Body of pancreas (tissue), 4 donors: ENCODE measurements around the gene ETV4. TPM values are rescaled to one million over a fixed set of nuclear protein-coding genes. Genes with fewer than 3 reads are reported as not detected.

Source experiments
- ATAC-seq: fragments of 150-250 bp; one replicate; pipeline ENCODE4 v1.9.1; 2016
- DNase-seq, 4 donors: peaks; one replicate each; pipeline ENCODE4 v3.0.0-alpha.2; 2019
- H3K27ac ChIP-seq, 4 donors: fragments of 200-600 bp; sonication (generic); 1 replicate in 3 of 4; 2 replicates in 1 of 4; pipeline versions ENCODE4 v1.5.1 to v1.6.1; 2016 to 2019; ENCODE audit warnings: mild to moderate bottlenecking in 1 of 4, mixed read lengths in 1 of 4, moderate library complexity in 1 of 4
- H3K27me3 ChIP-seq, 2 donors: fragments of 200-600 bp; sonication (generic); one replicate each; pipeline ENCODE4 v1.6.0; 2016; ENCODE audit warnings: mild to moderate bottlenecking in 1 of 2
- H3K36me3 ChIP-seq, 2 donors: fragments of 200-600 bp; sonication (generic); replicated peaks in 1 of 2; 2 replicates each; pipeline ENCODE4 v1.5.1; 2016; ENCODE audit warnings: low read depth in 2 of 2; ENCODE audit not compliant: insufficient read depth in 1 of 2
- H3K4me1 ChIP-seq: fragments of 200-600 bp; sonication (generic); one replicate; pipeline ENCODE4 v1.6.0; 2016
- H3K4me3 ChIP-seq, 2 donors: fragments of 200-600 bp; sonication (generic); 1 replicate in 1 of 2; 2 replicates in 1 of 2; pipeline ENCODE4 v1.5.1; 2016 to 2019
- H3K9me3 ChIP-seq, 3 donors: fragments of 200-600 bp; sonication (generic); 1 replicate in 2 of 3; 2 replicates in 1 of 3; pipeline ENCODE4 v1.5.1; 2016
- POLR2A ChIP-seq, 3 donors: fragments of 450-650 bp; IDR thresholded peaks; one replicate each; pipeline ENCODE4 v1.6.1; 2016; ENCODE audit warnings: antibody characterized with exemption in 3 of 3, mild to moderate bottlenecking in 2 of 3
- WGBS, 2 donors: methylation state at CpG; one replicate each; pipeline ENCODE4 v1.1.5; 2017; 5-methylcytosine and 5-hydroxymethylcytosine counted together
- intact Hi-C: fragments of 100-400 bp; cut with DNase I; formaldehyde crosslinking; loops from one replicate; pipeline ENCODE4 v1.15.1; 2023
- total RNA-seq, 2 donors: library from RNA; depleted of rRNA; stranded (reverse); fragments of >200 nt; gene quantifications; one replicate each; pipeline ENCODE4 v1.1.0, GENCODE V29; 2016
- TF ChIP-seq, protein P1 (sequence below), 7 experiments: fragments of 450-650 bp in 4 of 7; fragments of 200-600 bp in 3 of 7; sonication (generic) in 3 of 7; IDR thresholded peaks; one replicate each; pipeline ENCODE4 v1.5.1; 2016 to 2019; ENCODE audit warnings: antibody characterized with exemption in 7 of 7

Gene ETV4
- total RNA-seq, 2 donors from 2014 or later, result 6.2 to 28.7 TPM

DNA sequence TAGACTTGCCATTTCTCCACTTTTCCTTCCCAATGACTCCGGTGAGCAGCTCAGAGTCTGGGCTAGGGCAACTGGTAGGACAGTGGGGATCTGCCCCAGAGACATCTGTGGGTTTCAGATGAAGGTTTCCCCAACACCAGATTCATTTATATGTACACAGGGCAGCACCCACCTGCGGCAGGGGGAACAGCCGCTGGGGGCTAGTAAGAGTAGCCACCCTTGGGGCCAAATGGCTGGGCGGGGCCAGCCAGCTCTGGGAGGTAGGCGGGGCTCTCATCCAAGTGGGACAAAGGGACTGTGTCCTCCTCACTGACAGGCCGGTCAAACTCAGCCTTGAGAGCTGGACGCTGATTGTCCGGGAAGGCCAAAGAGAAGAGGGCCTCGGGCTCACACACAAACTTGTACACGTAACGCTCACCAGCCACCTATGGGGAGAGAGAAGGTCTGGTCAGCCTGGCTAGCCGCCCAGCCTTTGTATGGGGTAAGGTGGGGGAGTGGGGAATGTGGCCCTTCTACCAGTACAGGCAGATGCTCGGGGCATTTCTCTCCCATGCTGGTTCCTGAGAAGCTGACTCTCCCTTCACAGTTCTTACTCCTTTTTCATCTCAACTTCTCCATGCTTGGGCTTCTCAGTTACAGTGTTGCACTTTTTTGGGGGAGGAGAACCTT is 17.7 kb downstream of the ETV4 start:
- H3K27me3 ChIP-seq, result no peaks in the 10 kb centered on the region
- no peak overlapping the region for H3K4me3 ChIP-seq
- ATAC-seq (peak; percentile 58), DNase-seq (peak; percentile 57 to 71 (median 67))
- 62 to 80% methylated on average over 8 to 13 of the region's 13 CpGs for WGBS, 2 donors
- TF ChIP-seq POLR2A (IDR thresholded peaks at IDR 0.05), result peak in 2 of 3 donors; percentile 38 to 45
- TF ChIP-seq, protein P1, sequence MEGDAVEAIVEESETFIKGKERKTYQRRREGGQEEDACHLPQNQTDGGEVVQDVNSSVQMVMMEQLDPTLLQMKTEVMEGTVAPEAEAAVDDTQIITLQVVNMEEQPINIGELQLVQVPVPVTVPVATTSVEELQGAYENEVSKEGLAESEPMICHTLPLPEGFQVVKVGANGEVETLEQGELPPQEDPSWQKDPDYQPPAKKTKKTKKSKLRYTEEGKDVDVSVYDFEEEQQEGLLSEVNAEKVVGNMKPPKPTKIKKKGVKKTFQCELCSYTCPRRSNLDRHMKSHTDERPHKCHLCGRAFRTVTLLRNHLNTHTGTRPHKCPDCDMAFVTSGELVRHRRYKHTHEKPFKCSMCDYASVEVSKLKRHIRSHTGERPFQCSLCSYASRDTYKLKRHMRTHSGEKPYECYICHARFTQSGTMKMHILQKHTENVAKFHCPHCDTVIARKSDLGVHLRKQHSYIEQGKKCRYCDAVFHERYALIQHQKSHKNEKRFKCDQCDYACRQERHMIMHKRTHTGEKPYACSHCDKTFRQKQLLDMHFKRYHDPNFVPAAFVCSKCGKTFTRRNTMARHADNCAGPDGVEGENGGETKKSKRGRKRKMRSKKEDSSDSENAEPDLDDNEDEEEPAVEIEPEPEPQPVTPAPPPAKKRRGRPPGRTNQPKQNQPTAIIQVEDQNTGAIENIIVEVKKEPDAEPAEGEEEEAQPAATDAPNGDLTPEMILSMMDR (IDR thresholded peaks at IDR 0.05), result no peak
- H3K4me1 ChIP-seq, result peaks cover 39% of the 10 kb centered on the region
- intact Hi-C loops, result no loop called here
- H3K27ac ChIP-seq, result peak overlapping the region in 3 of 4 donors; percentile 57 to 83 (median 78)
- H3K9me3 ChIP-seq, result no peaks in the 10 kb centered on the region
- H3K36me3 ChIP-seq, result peaks cover 0 to 18% of the 10 kb centered on the region in 2 donors

DNA sequence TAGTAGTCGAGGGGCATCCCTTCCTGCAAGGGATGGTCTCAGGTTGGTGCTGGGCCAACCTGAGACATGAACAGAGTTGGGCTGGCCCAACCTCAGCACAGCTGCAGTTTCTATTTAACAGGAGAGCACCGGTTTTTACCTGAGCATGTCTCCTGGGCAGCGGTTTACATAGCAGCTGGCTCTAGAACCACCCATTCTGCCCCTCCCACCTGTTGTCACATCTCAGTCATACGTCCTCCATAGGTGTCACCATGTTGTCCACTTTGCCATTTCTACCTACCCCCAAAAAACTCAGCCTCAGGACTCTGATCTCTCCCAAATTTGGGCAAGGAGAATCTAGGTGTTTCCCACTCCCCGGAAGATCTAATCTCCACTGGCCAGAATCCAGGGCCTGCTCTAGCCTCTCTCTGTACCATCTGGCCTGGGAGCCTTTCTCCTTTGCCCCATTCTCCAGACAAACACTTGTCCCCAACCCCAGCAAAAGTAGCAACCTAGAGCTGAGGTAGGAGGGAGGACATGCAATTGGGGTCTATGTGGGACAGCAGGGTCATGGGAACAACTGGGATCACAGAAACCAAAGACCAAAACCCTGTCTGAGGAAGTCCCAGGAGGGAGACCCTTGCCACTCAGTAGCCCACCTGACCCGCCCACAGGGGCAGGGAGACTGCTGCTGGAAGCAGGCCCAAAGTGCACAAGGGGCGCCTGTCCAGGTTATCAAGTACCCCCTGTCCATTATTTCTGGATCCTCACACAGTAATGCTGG is 19.1 kb downstream of the ETV4 start:
- intact Hi-C loops, result no loop called here
- ATAC-seq, result no peak
- WGBS, 2 donors, result 78 to 86% methylated on average over 7 of the region's 7 CpGs
- no peak for DNase-seq
- Histone ChIP-seq H3K27me3 (no peaks in the 10 kb centered on the region), H3K9me3 (no peaks in the 10 kb centered on the region), H3K4me3 (no peak overlapping the region), H3K4me1 (peaks cover 38% of the 10 kb centered on the region), H3K27ac (peak overlapping the region in 1 of 4 donors; percentile 78), H3K36me3 (peaks cover 0 to 28% of the 10 kb centered on the region in 2 donors)
- no peak for TF ChIP-seq POLR2A (IDR thresholded peaks at IDR 0.05)
- TF ChIP-seq, protein P1 (IDR thresholded peaks at IDR 0.05), result no peak

DNA sequence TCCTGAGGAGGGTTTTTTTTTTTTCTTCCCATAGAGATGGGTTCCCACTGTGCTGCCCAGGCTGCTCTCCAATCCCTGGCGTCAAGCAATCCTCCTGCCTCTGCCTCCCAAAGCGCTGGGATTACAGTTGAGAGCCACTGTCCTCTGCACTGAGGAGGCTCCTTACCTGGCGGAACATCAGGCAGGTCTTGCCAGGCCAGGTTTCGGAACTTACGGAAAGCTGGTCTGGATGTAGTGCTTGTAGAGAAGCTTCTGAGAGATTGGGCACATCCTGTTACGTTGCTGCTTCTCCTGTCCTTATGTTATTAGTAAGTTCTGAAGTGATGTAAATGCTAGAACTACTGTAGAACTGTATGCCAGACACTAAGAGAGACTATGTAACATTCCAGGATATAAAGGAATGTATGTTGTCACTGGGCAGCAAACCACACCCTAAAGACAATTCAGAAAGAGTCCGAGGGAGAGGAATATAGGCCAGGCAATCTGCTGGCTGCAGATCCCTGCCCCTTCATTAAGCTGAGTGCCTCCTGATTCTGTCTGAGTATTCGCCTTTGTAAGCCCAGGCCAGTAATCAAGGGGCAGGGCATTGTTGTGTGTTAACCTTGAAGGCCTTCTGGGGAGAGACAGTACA is 21.1 kb downstream of the ETV4 start:
- DNase-seq, result no peak
- peaks cover 18% of the 10 kb centered on the region for H3K4me1 ChIP-seq
- H3K9me3 ChIP-seq, result no peaks in the 10 kb centered on the region
- intact Hi-C loops, result no loop called here
- H3K4me3 ChIP-seq, result no peak overlapping the region
- ATAC-seq, result no peak
- no peak for TF ChIP-seq POLR2A (IDR thresholded peaks at IDR 0.05)
- TF ChIP-seq, protein P1 (IDR thresholded peaks at IDR 0.05), result no peak
- peaks cover 0 to 42% of the 10 kb centered on the region in 2 donors for H3K36me3 ChIP-seq
- H3K27ac ChIP-seq, result no peak overlapping the region
- 86 to 91% methylated on average over 8 of the region's 8 CpGs for WGBS, 2 donors
- H3K27me3 ChIP-seq, result no peaks in the 10 kb centered on the region

DNA sequence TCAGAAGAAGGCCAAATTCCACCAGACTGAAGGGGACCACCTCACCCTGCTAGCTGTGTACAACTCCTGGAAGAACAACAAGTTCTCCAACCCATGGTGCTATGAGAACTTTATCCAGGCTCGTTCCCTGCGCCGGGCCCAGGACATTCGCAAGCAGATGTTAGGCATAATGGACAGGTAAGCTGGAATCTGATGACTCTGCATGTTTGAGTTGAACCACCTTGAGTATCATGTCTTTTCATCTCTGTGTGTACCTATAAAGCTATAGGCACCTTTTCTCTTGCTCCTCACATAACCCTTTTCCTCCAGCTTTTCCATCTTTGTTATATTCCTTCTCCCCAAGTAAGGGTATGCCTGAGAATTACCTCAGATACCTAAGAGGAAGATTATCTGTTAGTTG is 24.8 kb downstream of the ETV4 start:
- Histone ChIP-seq H3K9me3 (no peaks in the 10 kb centered on the region), H3K4me1 (no peaks in the 10 kb centered on the region), H3K27me3 (no peaks in the 10 kb centered on the region), H3K36me3 (peaks cover 0 to 57% of the 10 kb centered on the region in 2 donors), H3K4me3 (no peak overlapping the region), H3K27ac (no peak overlapping the region)
- intact Hi-C loops, result no loop called here
- no peak for DNase-seq
- WGBS, 2 donors, result 88 to 93% methylated on average over 4 of the region's 4 CpGs
- no peak for ATAC-seq
- no peak for TF ChIP-seq POLR2A (IDR thresholded peaks at IDR 0.05)
- TF ChIP-seq, protein P1 (IDR thresholded peaks at IDR 0.05), result no peak
